HepG2 (cell line): ENCODE measurements around the gene CDHR3. TPM values are rescaled to one million over a fixed set of nuclear protein-coding genes. Genes with fewer than 3 reads are reported as not detected.

Experiments
- AGO1 ChIP-seq: fragments of 200-400 bp; formaldehyde crosslinking; IDR thresholded peaks from 2 replicates; pipeline ENCODE4 v1.6.1; 2017; ENCODE audit warnings: mild to moderate bottlenecking, low read depth, low read length, moderate library complexity; ENCODE audit not compliant: poor library complexity, severe bottlenecking
- DMTF1 ChIP-seq: sonication (generic); formaldehyde crosslinking; IDR thresholded peaks from 2 replicates; pipeline ENCODE4 v1.4.0; 2020; ENCODE audit warnings: mild to moderate bottlenecking, missing genetic modification reagents
- FOXO4 ChIP-seq: sonication (generic); formaldehyde crosslinking; conservative IDR thresholded peaks from 2 replicates; pipeline ENCODE4 v1.8.1; 2023; ENCODE audit warnings: missing genetic modification reagents
- GLI4 ChIP-seq: sonication (generic); formaldehyde crosslinking; IDR thresholded peaks from 2 replicates; pipeline ENCODE4 v1.5.1; 2020; ENCODE audit warnings: missing genetic modification reagents, mild to moderate bottlenecking, moderate library complexity, borderline replicate concordance
- MIER2 ChIP-seq: IDR thresholded peaks from 2 replicates; pipeline ENCODE4 v1.6.1; 2016; ENCODE audit warnings: missing biosample characterization, missing genetic modification reagents
- MTA1 ChIP-seq: sonication (generic); formaldehyde crosslinking; IDR thresholded peaks from 2 replicates; pipeline ENCODE4 v1.4.0; 2020; ENCODE audit warnings: missing genetic modification reagents, mild to moderate bottlenecking, borderline replicate concordance
- MZF1 ChIP-seq: sonication (generic); formaldehyde crosslinking; IDR thresholded peaks from 2 replicates; pipeline ENCODE4 v1.8.1; 2023; ENCODE audit warnings: mild to moderate bottlenecking, missing genetic modification reagents, borderline replicate concordance
- POLR2AphosphoS5 ChIP-seq: IDR thresholded peaks from 2 replicates; pipeline ENCODE4 v1.6.1; 2012; ENCODE audit warnings: low read depth, low read length
- PRPF4 ChIP-seq: fragments of 200-400 bp; formaldehyde crosslinking; IDR thresholded peaks from 2 replicates; pipeline ENCODE4 v1.6.1; 2016; ENCODE audit warnings: low read length, low read depth; ENCODE audit not compliant: poor library complexity, severe bottlenecking
- RAD51 ChIP-seq: fragments of 450-650 bp; IDR thresholded peaks from 2 replicates; pipeline ENCODE4 v1.6.1; 2016; ENCODE audit warnings: borderline replicate concordance
- REST ChIP-seq, 2 experiments: IDR thresholded peaks; 2 replicates each; pipeline ENCODE4 v1.6.1; 2011 to 2012; ENCODE audit warnings: low read length in 2 of 2, borderline replicate concordance in 1 of 2, low read depth in 1 of 2, mild to moderate bottlenecking in 1 of 2, moderate library complexity in 1 of 2
- SP1 ChIP-seq, 2 experiments: fragments of 450-650 bp in 1 of 2; sonication (generic) in 1 of 2; formaldehyde crosslinking in 1 of 2; IDR thresholded peaks; 2 replicates each; pipeline versions ENCODE4 v1.4.0 to v1.6.1; 2016 to 2020; ENCODE audit warnings: missing genetic modification reagents in 1 of 2
- XRCC5 ChIP-seq: fragments of 200-400 bp; formaldehyde crosslinking; optimal IDR thresholded peaks from 2 replicates; pipeline ENCODE3; 2017; ENCODE audit warnings: mild to moderate bottlenecking, low read length
- ZMYM4 ChIP-seq: sonication (generic); formaldehyde crosslinking; IDR thresholded peaks from 2 replicates; pipeline ENCODE4 v1.8.1; 2023; ENCODE audit warnings: mild to moderate bottlenecking, missing genetic modification reagents
- ZNF335 ChIP-seq: sonication (generic); formaldehyde crosslinking; IDR thresholded peaks from 2 replicates; pipeline ENCODE4 v1.4.0; 2020; ENCODE audit warnings: missing genetic modification reagents
- ZNF460 ChIP-seq: sonication (generic); formaldehyde crosslinking; IDR thresholded peaks from 2 replicates; pipeline ENCODE4 v1.5.1; 2020; ENCODE audit warnings: missing genetic modification reagents, mild to moderate bottlenecking, borderline replicate concordance
- ZNF530 ChIP-seq: sonication (generic); formaldehyde crosslinking; IDR thresholded peaks from 2 replicates; pipeline ENCODE4 v1.5.0; 2020; ENCODE audit warnings: low read depth, mild to moderate bottlenecking, missing genetic modification reagents
- ZNF614 ChIP-seq: IDR thresholded peaks from 2 replicates; pipeline ENCODE4 v1.6.1; 2018; ENCODE audit warnings: missing biosample characterization, missing genetic modification reagents, inconsistent platforms, borderline replicate concordance
- ZNF639 ChIP-seq: conservative IDR thresholded peaks from 2 replicates; pipeline ENCODE4 v1.6.1; 2018; ENCODE audit warnings: missing genetic modification reagents
- ZNF816 ChIP-seq: sonication (generic); formaldehyde crosslinking; IDR thresholded peaks from 2 replicates; pipeline ENCODE4 v1.8.0; 2022; ENCODE audit warnings: missing genetic modification reagents, mild to moderate bottlenecking, borderline replicate concordance
- ZNF883 ChIP-seq: sonication (generic); formaldehyde crosslinking; IDR thresholded peaks from 2 replicates; pipeline ENCODE4 v1.5.1; 2020; ENCODE audit warnings: mild to moderate bottlenecking, missing genetic modification reagents; ENCODE audit errors: not compliant biosample characterization
- polyA plus RNA-seq, 8 experiments: library from polyadenylated mRNA; depleted of rRNA in 3 of 8; stranded (reverse) in 7 of 8; unstranded in 1 of 8; fragments of >200 nt; fragmentation: Illumina TruSeq in 4 of 8; extraction: Trizol in 4 of 8; gene quantifications; 2 replicates each; pipeline versions ENCODE4 v1.2.1 to v1.2.3, GENCODE V29; 2011 to 2016; ENCODE audit warnings: low read depth in 4 of 8, missing spikeins in 1 of 8, mixed read lengths in 1 of 8; ENCODE audit not compliant: insufficient read depth in 1 of 8
- total RNA-seq, 5 experiments: library from RNA; depleted of rRNA; stranded (reverse); fragments of >200 nt; fragmentation: Illumina TruSeq; extraction: Trizol; gene quantifications; 2 replicates each; pipeline ENCODE4 v1.2.3, GENCODE V29; 2016; ENCODE audit warnings: low read depth in 1 of 5

Gene CDHR3
- total and polyA plus RNA-seq, 2 of the 13 experiments (the other 11 are each of a cell fraction or from before 2014, with no cell fraction given): 6.5 to 11.8 TPM

GRCh38 chr7:106071999-106072714, 109.1 kb downstream of the CDHR3 start (continued):
- TF ChIP-seq REST (IDR thresholded peaks at IDR 0.05; ENCODE audit: borderline replicate concordance in 1 of 2, low read depth in 1 of 2, low read length in 2 of 2) (no peak), GLI4 (CRISPR knock-in tag) (no peak), ZNF816 (CRISPR knock-in tag) (no peak), ZNF614 (CRISPR knock-in tag) (peak; percentile 62; the same call in 1 of the 2 replicates), ZNF639 (CRISPR knock-in tag) (no peak), ZMYM4 (CRISPR knock-in tag) (peak; percentile 72), MZF1 (no peak), ZNF883 (CRISPR knock-in tag) (no peak), ZNF460 (CRISPR knock-in tag) (no peak), SP1 (IDR thresholded peaks at IDR 0.05) (no peak), SP1 (CRISPR knock-in tag; IDR thresholded peaks at IDR 0.05) (no peak), MIER2 (no peak), ZNF335 (CRISPR knock-in tag) (no peak), AGO1 (no peak), FOXO4 (no peak), ZNF530 (CRISPR knock-in tag) (no peak), MTA1 (no peak), XRCC5 (peak; percentile 25), DMTF1 (no peak), PRPF4 (no peak), RAD51 (no peak), POLR2AphosphoS5 (no peak)
